ENCODE results near the gene UBAC2.

DNA sequence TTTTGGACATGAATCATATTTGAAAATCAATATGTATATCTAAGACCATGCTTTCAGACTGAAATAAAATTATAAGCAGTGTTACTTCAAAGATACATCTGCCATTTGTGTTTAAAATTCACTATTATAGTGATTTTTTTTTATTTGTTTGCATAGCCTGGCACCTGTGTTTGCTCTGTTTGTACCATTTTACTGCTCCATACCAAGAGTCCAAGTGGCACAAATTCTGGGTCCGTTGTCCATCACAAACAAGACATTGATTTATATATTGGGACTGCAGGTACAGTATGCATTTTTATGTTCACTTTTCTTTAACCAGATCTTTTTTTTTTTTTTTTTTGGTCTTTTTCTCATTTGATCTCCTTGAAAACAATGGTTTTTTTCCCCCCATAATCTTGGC is 113.3 kb downstream of the UBAC2 start:
- TF ChIP-seq POLR2AphosphoS5 (IDR thresholded peaks at IDR 0.05; ENCODE audit: insufficient read depth in 1 of 2, low read depth in 1 of 2), result no peak
- TF ChIP-seq, protein P1, sequence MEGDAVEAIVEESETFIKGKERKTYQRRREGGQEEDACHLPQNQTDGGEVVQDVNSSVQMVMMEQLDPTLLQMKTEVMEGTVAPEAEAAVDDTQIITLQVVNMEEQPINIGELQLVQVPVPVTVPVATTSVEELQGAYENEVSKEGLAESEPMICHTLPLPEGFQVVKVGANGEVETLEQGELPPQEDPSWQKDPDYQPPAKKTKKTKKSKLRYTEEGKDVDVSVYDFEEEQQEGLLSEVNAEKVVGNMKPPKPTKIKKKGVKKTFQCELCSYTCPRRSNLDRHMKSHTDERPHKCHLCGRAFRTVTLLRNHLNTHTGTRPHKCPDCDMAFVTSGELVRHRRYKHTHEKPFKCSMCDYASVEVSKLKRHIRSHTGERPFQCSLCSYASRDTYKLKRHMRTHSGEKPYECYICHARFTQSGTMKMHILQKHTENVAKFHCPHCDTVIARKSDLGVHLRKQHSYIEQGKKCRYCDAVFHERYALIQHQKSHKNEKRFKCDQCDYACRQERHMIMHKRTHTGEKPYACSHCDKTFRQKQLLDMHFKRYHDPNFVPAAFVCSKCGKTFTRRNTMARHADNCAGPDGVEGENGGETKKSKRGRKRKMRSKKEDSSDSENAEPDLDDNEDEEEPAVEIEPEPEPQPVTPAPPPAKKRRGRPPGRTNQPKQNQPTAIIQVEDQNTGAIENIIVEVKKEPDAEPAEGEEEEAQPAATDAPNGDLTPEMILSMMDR (IDR thresholded peaks at IDR 0.05), result no peak
